ENCODE data around the gene SLC35B2. TPM values are rescaled to one million over a fixed set of nuclear protein-coding genes. Genes with fewer than 3 reads are reported as not detected.

The SLC35B2 gene
- total and polyA plus RNA-seq, 9 of the 15 experiments (the other 6 are each of a cell fraction or from before 2014, with no cell fraction given), result 14.5 to 59.1 (median 47.1) TPM

DNA sequence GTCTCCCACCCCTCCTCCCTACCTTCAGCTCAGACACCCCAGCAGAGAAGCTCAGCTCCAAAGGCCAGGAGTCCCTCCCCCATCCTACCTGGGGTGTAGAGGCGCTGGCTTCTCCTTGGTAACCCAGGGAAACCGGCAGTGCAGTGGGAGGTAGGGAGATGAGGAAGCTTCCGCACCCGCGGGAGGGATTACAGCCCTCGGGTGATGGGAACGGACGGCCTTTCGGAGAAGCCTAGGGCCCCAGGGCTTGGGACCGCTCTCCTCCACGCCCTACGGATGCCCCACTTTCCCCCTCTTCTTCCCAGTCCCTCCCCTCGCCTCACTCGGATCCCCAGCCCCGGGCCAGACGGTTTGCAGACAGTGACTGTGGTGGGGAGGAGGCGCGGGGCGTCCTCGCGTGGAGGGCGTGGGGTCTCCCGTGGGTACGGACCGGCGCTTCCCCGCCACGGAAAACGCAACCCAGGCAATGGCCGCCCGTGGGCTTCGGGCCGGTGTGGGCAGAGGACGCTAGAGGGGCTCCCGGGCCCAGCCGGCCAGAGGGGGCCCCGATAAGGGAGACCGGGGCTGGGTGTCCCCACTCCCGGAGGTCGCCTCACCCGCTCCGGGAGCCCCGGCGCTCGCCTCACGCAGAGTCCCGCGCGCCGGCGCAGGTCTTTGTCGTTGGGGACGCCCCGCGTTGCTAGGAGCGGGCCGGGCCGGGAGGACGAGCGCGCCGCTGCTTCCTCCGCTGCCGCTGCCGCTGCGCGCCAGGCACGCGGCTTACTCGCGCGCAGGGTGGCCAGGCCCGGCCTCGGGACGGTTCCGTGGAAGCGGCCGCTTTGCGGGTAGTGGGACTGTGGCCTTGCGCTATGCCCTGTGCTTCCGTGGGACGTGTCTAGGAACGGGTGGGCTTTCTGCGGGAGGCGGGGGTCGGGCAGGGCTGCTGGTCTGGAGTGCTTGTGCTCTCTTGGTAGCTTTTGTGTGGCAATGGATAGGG lies 40.0 kb upstream of the SLC35B2 start (continued):
- TF ChIP-seq, protein P1, sequence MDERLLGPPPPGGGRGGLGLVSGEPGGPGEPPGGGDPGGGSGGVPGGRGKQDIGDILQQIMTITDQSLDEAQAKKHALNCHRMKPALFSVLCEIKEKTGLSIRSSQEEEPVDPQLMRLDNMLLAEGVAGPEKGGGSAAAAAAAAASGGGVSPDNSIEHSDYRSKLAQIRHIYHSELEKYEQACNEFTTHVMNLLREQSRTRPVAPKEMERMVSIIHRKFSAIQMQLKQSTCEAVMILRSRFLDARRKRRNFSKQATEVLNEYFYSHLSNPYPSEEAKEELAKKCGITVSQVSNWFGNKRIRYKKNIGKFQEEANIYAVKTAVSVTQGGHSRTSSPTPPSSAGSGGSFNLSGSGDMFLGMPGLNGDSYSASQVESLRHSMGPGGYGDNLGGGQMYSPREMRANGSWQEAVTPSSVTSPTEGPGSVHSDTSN (CRISPR knock-in tag; IDR thresholded peaks at IDR 0.05; ENCODE audit: low read depth), result no peak
- TF ChIP-seq, protein P1 (tag; conservative IDR thresholded peaks at IDR 0.05; ENCODE audit: low read depth), result no peak
- TF ChIP-seq RBM22 (IDR thresholded peaks at IDR 0.05; ENCODE audit: low read depth, low read length, poor library complexity, severe bottlenecking) (peak; percentile 85), POLR2G (IDR thresholded peaks at IDR 0.05; ENCODE audit: low read depth, low read length) (peak; percentile 86), SIN3A (IDR thresholded peaks at IDR 0.05; ENCODE audit: borderline replicate concordance in 2 of 2, control insufficient read depth in 1 of 2, low read depth in 2 of 2, low read length in 2 of 2) (peak in 1 of 2 experiments; percentile 81; a peak in 1 of 4 replicates), CCNT2 (IDR thresholded peaks at IDR 0.05; ENCODE audit: borderline replicate concordance, extremely low read depth, insufficient read length, low read depth, low read length) (peak; percentile 8), FOXP1 (CRISPR knock-in tag; IDR thresholded peaks at IDR 0.05) (peak; percentile 77; the same call in 1 of the 2 replicates), PHF8 (IDR thresholded peaks at IDR 0.05; ENCODE audit: borderline replicate concordance, low read length) (peak; percentile 35; the same call in 1 of the 2 replicates), ETV6 (IDR thresholded peaks at IDR 0.05; ENCODE audit: borderline replicate concordance in 1 of 2, low read depth in 2 of 2, low read length in 1 of 2) (no peak), ETV6 (CRISPR knock-in tag; IDR thresholded peaks at IDR 0.05; ENCODE audit: borderline replicate concordance) (no peak), NRF1 (conservative IDR thresholded peaks at IDR 0.05 in 1 of 2, IDR thresholded peaks at IDR 0.05 in 1 of 2) (peak; percentile 84 to 85), TAF9B (IDR thresholded peaks at IDR 0.05; ENCODE audit: partially characterized antibody) (no peak), ZNF175 (CRISPR knock-in tag; IDR thresholded peaks at IDR 0.05; ENCODE audit: low read depth) (no peak), SUPT5H (IDR thresholded peaks at IDR 0.05) (peak; percentile 62), LARP7 (IDR thresholded peaks at IDR 0.05) (no peak)
- TF ChIP-seq, protein P2, sequence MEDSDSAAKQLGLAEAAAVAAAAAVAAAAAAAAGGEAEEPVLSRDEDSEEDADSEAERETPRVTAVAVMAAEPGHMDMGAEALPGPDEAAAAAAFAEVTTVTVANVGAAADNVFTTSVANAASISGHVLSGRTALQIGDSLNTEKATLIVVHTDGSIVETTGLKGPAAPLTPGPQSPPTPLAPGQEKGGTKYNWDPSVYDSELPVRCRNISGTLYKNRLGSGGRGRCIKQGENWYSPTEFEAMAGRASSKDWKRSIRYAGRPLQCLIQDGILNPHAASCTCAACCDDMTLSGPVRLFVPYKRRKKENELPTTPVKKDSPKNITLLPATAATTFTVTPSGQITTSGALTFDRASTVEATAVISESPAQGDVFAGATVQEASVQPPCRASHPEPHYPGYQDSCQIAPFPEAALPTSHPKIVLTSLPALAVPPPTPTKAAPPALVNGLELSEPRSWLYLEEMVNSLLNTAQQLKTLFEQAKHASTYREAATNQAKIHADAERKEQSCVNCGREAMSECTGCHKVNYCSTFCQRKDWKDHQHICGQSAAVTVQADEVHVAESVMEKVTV (CRISPR knock-in tag; IDR thresholded peaks at IDR 0.05), result no peak
- TF ChIP-seq, protein P3, sequence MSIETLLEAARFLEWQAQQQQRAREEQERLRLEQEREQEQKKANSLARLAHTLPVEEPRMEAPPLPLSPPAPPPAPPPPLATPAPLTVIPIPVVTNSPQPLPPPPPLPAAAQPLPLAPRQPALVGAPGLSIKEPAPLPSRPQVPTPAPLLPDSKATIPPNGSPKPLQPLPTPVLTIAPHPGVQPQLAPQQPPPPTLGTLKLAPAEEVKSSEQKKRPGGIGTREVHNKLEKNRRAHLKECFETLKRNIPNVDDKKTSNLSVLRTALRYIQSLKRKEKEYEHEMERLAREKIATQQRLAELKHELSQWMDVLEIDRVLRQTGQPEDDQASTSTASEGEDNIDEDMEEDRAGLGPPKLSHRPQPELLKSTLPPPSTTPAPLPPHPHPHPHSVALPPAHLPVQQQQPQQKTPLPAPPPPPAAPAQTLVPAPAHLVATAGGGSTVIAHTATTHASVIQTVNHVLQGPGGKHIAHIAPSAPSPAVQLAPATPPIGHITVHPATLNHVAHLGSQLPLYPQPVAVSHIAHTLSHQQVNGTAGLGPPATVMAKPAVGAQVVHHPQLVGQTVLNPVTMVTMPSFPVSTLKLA (conservative IDR thresholded peaks at IDR 0.05), result peak in 1 of 2 experiments; percentile 58; a peak in 1 of 4 replicates
- TF ChIP-seq, protein P4, sequence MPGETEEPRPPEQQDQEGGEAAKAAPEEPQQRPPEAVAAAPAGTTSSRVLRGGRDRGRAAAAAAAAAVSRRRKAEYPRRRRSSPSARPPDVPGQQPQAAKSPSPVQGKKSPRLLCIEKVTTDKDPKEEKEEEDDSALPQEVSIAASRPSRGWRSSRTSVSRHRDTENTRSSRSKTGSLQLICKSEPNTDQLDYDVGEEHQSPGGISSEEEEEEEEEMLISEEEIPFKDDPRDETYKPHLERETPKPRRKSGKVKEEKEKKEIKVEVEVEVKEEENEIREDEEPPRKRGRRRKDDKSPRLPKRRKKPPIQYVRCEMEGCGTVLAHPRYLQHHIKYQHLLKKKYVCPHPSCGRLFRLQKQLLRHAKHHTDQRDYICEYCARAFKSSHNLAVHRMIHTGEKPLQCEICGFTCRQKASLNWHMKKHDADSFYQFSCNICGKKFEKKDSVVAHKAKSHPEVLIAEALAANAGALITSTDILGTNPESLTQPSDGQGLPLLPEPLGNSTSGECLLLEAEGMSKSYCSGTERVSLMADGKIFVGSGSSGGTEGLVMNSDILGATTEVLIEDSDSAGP (CRISPR knock-in tag; IDR thresholded peaks at IDR 0.05), result 0 out of 2 replicates have a peak, but pooled peaks have one; percentile 46

Measured in K562 (cell line).